ENCODE data around the gene PIAS1.

PIAS1 gene

GRCh38 chr15:68022061-68022460 is 32.1 kb upstream of the PIAS1 start:
- DNase-seq (ENCODE audit: low read depth, low spot score): no peak
- Histone ChIP-seq H3K9me3 (ENCODE audit: control insufficient read depth, insufficient read depth, low read length) (no peaks in the 10 kb centered on the region), H3K4me1 (ENCODE audit: control insufficient read depth, insufficient read depth, low read length) (no peaks in the 10 kb centered on the region), H3K27me3 (ENCODE audit: control insufficient read depth, insufficient read depth, low read length) (no peaks in the 10 kb centered on the region), H3K36me3 (ENCODE audit: control insufficient read depth, insufficient read depth, low read length) (no peaks in the 10 kb centered on the region), H3K4me3 (ENCODE audit: low read length) (no peak overlapping the region), H3K27ac (ENCODE audit: low read length) (no peak overlapping the region)
- no CpG with 5 or more reads among the region's 5 CpGs for WGBS (ENCODE audit: insufficient coverage, insufficient read length)

DNA sequence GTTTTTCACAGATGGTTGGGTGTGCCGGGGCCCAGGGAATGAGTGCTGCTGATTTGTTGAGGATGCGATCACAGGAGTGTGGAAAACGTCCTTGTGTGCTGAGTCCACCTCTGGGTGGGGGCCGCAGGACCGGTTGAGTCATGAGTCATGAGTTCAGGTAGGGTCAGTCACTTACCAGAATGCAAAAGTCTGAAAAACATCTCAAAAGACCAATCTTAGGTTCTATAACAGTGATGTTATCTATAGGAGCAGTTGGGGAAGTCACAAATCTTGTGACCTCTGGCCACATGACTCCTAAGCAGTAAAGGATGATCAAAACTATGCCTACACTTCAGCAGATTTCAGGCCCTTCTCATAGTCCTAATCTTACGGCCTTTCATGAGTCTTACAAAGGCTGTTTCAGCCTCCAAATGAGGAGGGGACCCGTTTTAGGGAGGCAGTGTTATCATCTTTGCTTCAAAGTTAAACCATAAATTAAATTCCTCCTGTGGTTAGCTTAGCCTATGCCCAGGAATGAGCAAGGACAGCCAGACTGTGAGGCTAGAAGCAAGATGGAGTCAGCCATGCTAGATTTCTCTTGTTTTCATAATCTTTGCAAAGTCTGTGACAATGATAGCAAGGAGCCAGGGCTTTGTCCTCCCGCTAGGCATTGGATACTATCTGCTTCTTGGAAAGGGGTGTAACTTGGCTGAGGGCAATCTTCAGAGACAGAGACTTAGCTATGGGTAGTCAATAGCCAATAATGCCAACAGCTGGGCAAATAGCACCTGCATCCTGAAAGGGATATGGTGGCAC is 30.6 kb upstream of the PIAS1 start:
- no peak overlapping the region for H3K27ac ChIP-seq (ENCODE audit: low read length)
- DNase-seq (ENCODE audit: low read depth, low spot score): no peak
- WGBS (ENCODE audit: insufficient coverage, insufficient read length): no CpG with 5 or more reads among the region's 8 CpGs

DNA sequence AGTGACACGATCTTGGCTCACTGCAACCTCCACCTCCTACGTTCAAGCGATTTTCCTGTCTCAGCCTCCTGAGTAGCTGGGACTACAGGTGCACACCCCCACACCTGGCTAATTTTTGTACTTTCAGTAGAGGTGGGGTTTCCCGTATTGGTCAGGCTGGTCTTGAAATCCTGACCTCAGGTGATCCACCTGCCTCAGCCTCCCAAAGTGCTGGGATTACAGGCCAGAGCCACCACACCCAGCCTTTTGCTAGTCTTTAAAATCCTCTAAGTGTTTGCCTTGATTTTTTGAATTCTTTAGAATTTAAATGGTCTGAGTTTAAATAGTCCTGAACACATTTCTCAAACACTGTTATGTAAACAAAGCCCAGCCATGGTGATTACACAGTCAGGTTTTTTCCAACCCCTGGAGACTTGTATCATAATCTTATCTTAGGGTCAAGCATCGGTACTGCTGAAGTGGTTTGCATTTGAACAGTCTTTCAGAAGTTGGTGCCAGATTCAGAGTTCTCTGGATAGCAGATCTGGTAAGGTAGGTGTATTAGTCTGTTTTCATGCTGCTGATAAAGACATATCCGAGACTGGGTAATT is 28.2 kb upstream of the PIAS1 start:
- Histone ChIP-seq H3K36me3 (ENCODE audit: control insufficient read depth, insufficient read depth, low read length) (no peaks in the 10 kb centered on the region), H3K4me3 (ENCODE audit: low read length) (no peak overlapping the region), H3K4me1 (ENCODE audit: control insufficient read depth, insufficient read depth, low read length) (no peaks in the 10 kb centered on the region), H3K27me3 (ENCODE audit: control insufficient read depth, insufficient read depth, low read length) (no peaks in the 10 kb centered on the region), H3K9me3 (ENCODE audit: control insufficient read depth, insufficient read depth, low read length) (no peaks in the 10 kb centered on the region), H3K27ac (ENCODE audit: low read length) (no peak overlapping the region)
- no peak for DNase-seq (ENCODE audit: low read depth, low spot score)
- no CpG with 5 or more reads among the region's 6 CpGs for WGBS (ENCODE audit: insufficient coverage, insufficient read length)

More for the DNA sequence above, 30.6 kb upstream of the PIAS1 start:
- Histone ChIP-seq H3K9me3 (ENCODE audit: control insufficient read depth, insufficient read depth, low read length) (no peaks in the 10 kb centered on the region), H3K4me1 (ENCODE audit: control insufficient read depth, insufficient read depth, low read length) (no peaks in the 10 kb centered on the region), H3K27me3 (ENCODE audit: control insufficient read depth, insufficient read depth, low read length) (no peaks in the 10 kb centered on the region), H3K4me3 (ENCODE audit: low read length) (no peak overlapping the region), H3K36me3 (ENCODE audit: control insufficient read depth, insufficient read depth, low read length) (no peaks in the 10 kb centered on the region)

DNA sequence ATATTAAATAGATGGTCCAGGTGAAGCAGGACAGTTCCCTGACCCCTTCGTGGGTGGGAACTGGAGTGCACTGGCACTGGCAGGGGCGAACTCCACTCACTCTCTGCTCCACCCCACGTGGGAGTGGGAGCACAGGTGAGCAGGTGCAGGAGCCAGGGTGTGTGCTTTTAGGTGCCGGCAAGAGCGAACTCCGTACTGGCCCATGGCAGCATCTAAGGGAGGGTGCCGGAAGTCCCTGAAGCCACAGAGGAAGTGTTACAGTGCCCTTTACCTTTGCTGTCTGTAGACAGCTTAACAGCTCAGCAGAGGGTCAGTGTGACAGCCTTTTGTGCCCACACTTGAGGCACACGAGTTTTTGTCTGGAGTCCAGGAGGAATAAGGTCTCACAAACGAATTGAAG is 26.7 kb upstream of the PIAS1 start:
- H3K27ac ChIP-seq (ENCODE audit: low read length): no peak overlapping the region
- no peaks in the 10 kb centered on the region for H3K27me3 ChIP-seq (ENCODE audit: control insufficient read depth, insufficient read depth, low read length)
- H3K4me3 ChIP-seq (ENCODE audit: low read length): no peak overlapping the region
- DNase-seq (ENCODE audit: low read depth, low spot score): no peak
- H3K4me1 ChIP-seq (ENCODE audit: control insufficient read depth, insufficient read depth, low read length): no peaks in the 10 kb centered on the region
- H3K9me3 ChIP-seq (ENCODE audit: control insufficient read depth, insufficient read depth, low read length): no peaks in the 10 kb centered on the region
- H3K36me3 ChIP-seq (ENCODE audit: control insufficient read depth, insufficient read depth, low read length): no peaks in the 10 kb centered on the region
- WGBS (ENCODE audit: insufficient coverage, insufficient read length): no CpG with 5 or more reads among the region's 9 CpGs

DNA sequence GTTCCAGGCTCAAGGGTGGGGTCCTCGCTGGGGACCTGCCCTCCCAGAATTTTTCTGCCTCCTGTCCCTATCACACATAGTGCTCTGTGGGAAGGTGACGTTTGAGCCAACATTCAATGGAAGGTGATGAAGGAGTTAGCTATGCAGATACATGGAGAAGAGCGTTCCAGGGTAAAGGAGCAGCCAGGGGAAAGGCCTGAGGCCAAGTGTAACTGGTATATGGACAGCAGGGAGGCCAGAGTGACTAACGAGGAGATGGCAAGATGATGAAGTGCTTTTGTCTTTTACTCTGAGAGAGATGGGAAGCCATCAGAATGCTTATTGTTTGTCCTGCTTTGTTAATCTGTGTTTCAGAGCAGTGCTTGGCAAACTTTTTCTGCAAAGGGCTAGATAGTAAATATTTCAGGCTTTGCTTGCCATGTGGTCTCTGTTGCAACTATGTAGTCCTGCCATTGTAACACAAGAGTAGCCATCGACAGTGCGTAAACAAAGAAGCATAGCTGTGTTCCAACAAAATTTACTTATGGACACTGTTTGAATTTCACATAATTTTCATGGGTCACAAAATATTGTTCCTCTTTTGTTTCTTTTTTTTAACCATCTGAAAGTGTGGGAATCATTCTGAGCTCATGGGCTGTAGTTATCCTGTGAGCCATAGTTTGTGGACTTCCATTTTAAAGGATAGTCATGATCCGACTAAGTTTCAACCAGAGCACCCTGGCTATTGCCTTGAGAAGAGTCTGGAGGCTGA is 25.8 kb upstream of the PIAS1 start:
- H3K27me3 ChIP-seq (ENCODE audit: control insufficient read depth, insufficient read depth, low read length): no peaks in the 10 kb centered on the region
- no peak overlapping the region for H3K4me3 ChIP-seq (ENCODE audit: low read length)
- H3K4me1 ChIP-seq (ENCODE audit: control insufficient read depth, insufficient read depth, low read length): no peaks in the 10 kb centered on the region
- no peaks in the 10 kb centered on the region for H3K9me3 ChIP-seq (ENCODE audit: control insufficient read depth, insufficient read depth, low read length)
- H3K27ac ChIP-seq (ENCODE audit: low read length): no peak overlapping the region
- no CpG with 5 or more reads among the region's 7 CpGs for WGBS (ENCODE audit: insufficient coverage, insufficient read length)
- no peaks in the 10 kb centered on the region for H3K36me3 ChIP-seq (ENCODE audit: control insufficient read depth, insufficient read depth, low read length)
- no peak for DNase-seq (ENCODE audit: low read depth, low spot score)

GRCh38 chr15:68028888-68029207 is 25.3 kb upstream of the PIAS1 start:
- H3K27me3 ChIP-seq (ENCODE audit: control insufficient read depth, insufficient read depth, low read length): no peaks in the 10 kb centered on the region
- no peak overlapping the region for H3K4me3 ChIP-seq (ENCODE audit: low read length)
- H3K36me3 ChIP-seq (ENCODE audit: control insufficient read depth, insufficient read depth, low read length): no peaks in the 10 kb centered on the region
- no peak overlapping the region for H3K27ac ChIP-seq (ENCODE audit: low read length)
- DNase-seq (ENCODE audit: low read depth, low spot score): no peak
- H3K4me1 ChIP-seq (ENCODE audit: control insufficient read depth, insufficient read depth, low read length): no peaks in the 10 kb centered on the region
- WGBS (ENCODE audit: insufficient coverage, insufficient read length): no CpG with 5 or more reads among the region's 5 CpGs
- no peaks in the 10 kb centered on the region for H3K9me3 ChIP-seq (ENCODE audit: control insufficient read depth, insufficient read depth, low read length)

- no peaks in the 10 kb centered on the region for H3K27me3 ChIP-seq (ENCODE audit: control insufficient read depth, insufficient read depth, low read length)
- no peak for DNase-seq (ENCODE audit: low read depth, low spot score)
- H3K4me1 ChIP-seq (ENCODE audit: control insufficient read depth, insufficient read depth, low read length): no peaks in the 10 kb centered on the region
- no peaks in the 10 kb centered on the region for H3K36me3 ChIP-seq (ENCODE audit: control insufficient read depth, insufficient read depth, low read length)
- H3K4me3 ChIP-seq (ENCODE audit: low read length): no peak overlapping the region
- H3K9me3 ChIP-seq (ENCODE audit: control insufficient read depth, insufficient read depth, low read length): no peaks in the 10 kb centered on the region
- no peak overlapping the region for H3K27ac ChIP-seq (ENCODE audit: low read length)
Measured at GRCh38 chr15:68029959-68030358, 24.2 kb upstream of the PIAS1 start.

GRCh38 chr15:68031404-68031803 is 22.7 kb upstream of the PIAS1 start:
- no peak for DNase-seq (ENCODE audit: low read depth, low spot score)

DNA sequence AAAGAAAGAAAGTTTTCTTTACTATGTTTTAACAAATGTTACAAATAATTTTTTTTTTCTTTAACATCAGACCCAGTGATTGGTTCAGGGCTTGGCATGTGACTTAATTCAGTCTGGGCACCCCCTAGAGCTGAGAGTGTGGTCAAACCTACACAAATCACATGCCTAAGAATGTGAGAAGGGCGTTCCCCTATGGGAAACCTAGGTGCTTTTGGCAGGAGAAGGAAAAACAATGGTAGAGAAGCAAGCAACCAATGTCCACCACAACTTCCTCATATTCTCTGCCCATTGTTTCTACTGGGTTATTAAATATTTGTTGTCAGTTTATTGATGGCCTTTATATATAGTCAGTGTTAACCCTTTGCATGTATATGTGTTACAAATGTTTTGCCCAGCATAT is 21.4 kb upstream of the PIAS1 start:
- H3K4me1 ChIP-seq (ENCODE audit: control insufficient read depth, insufficient read depth, low read length): no peaks in the 10 kb centered on the region
- DNase-seq (ENCODE audit: low read depth, low spot score): no peak
- H3K27ac ChIP-seq (ENCODE audit: low read length): no peak overlapping the region
- no peaks in the 10 kb centered on the region for H3K9me3 ChIP-seq (ENCODE audit: control insufficient read depth, insufficient read depth, low read length)
- H3K36me3 ChIP-seq (ENCODE audit: control insufficient read depth, insufficient read depth, low read length): no peaks in the 10 kb centered on the region
- H3K27me3 ChIP-seq (ENCODE audit: control insufficient read depth, insufficient read depth, low read length): no peaks in the 10 kb centered on the region
- no CpG with 5 or more reads among the region's 1 CpG for WGBS (ENCODE audit: insufficient coverage, insufficient read length)
- H3K4me3 ChIP-seq (ENCODE audit: low read length): no peak overlapping the region

More at GRCh38 chr15:68031404-68031803, 22.7 kb upstream of the PIAS1 start:
- Histone ChIP-seq H3K4me3 (ENCODE audit: low read length) (no peak overlapping the region), H3K36me3 (ENCODE audit: control insufficient read depth, insufficient read depth, low read length) (no peaks in the 10 kb centered on the region), H3K27me3 (ENCODE audit: control insufficient read depth, insufficient read depth, low read length) (no peaks in the 10 kb centered on the region), H3K9me3 (ENCODE audit: control insufficient read depth, insufficient read depth, low read length) (no peaks in the 10 kb centered on the region), H3K27ac (ENCODE audit: low read length) (no peak overlapping the region), H3K4me1 (ENCODE audit: control insufficient read depth, insufficient read depth, low read length) (no peaks in the 10 kb centered on the region)
- WGBS (ENCODE audit: insufficient coverage, insufficient read length): no CpG with 5 or more reads among the region's 2 CpGs

DNA sequence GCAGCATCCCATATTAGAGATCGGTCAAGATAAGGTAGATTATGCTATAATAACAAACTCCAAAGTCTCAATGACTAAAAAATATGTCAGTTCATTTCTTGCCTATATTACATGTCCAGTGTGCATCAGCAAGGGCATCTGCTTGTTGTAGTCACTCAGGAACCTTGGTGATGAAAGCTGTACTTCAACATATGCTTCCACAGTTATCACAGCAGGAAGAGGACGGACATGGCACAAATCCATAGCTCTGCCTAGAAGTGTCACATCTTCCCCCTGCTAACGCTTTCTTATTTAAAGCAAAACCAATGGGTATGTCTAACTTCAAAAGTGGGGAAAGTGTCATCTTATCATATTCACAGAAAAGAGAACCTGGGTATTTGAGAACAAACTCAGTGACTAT is 20.0 kb upstream of the PIAS1 start:
- Histone ChIP-seq H3K27ac (ENCODE audit: low read length) (no peak overlapping the region), H3K4me3 (ENCODE audit: low read length) (no peak overlapping the region), H3K9me3 (ENCODE audit: control insufficient read depth, insufficient read depth, low read length) (no peaks in the 10 kb centered on the region), H3K36me3 (ENCODE audit: control insufficient read depth, insufficient read depth, low read length) (no peaks in the 10 kb centered on the region), H3K27me3 (ENCODE audit: control insufficient read depth, insufficient read depth, low read length) (no peaks in the 10 kb centered on the region), H3K4me1 (ENCODE audit: control insufficient read depth, insufficient read depth, low read length) (no peaks in the 10 kb centered on the region)
- DNase-seq (ENCODE audit: low read depth, low spot score): no peak
- WGBS (ENCODE audit: insufficient coverage, insufficient read length): no CpG with 5 or more reads among the region's 3 CpGs
